Measurements from ENCODE around the gene TBCCD1.

Gene TBCCD1

GRCh38 chr3:186517218-186517617, 49.9 kb downstream of the TBCCD1 start:
- TF ChIP-seq FOXP2 (optimal IDR thresholded peaks at IDR 0.05; ENCODE audit: borderline replicate concordance, extremely low read depth, extremely low read length, insufficient read depth) (no peak), SIN3A (IDR thresholded peaks at IDR 0.05; ENCODE audit: borderline replicate concordance, insufficient read depth, low read length) (no peak), POLR2AphosphoS5 (IDR thresholded peaks at IDR 0.05; ENCODE audit: low read depth, low read length) (no peak), TAF1 (IDR thresholded peaks at IDR 0.05; ENCODE audit: borderline replicate concordance, insufficient read depth, low read length) (no peak), REST (IDR thresholded peaks at IDR 0.05; ENCODE audit: insufficient read depth in 1 of 2, low read depth in 2 of 2, low read length in 2 of 2) (no peak)

GRCh38 chr3:186516646-186517045, 50.5 kb downstream of the TBCCD1 start:
- TF ChIP-seq REST (IDR thresholded peaks at IDR 0.05; ENCODE audit: insufficient read depth in 1 of 2, low read depth in 2 of 2, low read length in 2 of 2) (no peak), POLR2AphosphoS5 (IDR thresholded peaks at IDR 0.05; ENCODE audit: low read depth, low read length) (no peak), TAF1 (IDR thresholded peaks at IDR 0.05; ENCODE audit: borderline replicate concordance, insufficient read depth, low read length) (no peak), SIN3A (IDR thresholded peaks at IDR 0.05; ENCODE audit: borderline replicate concordance, insufficient read depth, low read length) (no peak), FOXP2 (optimal IDR thresholded peaks at IDR 0.05; ENCODE audit: borderline replicate concordance, extremely low read depth, extremely low read length, insufficient read depth) (no peak)

GRCh38 chr3:186515125-186515524, 52.0 kb downstream of the TBCCD1 start:
- TF ChIP-seq FOXP2 (optimal IDR thresholded peaks at IDR 0.05; ENCODE audit: borderline replicate concordance, extremely low read depth, extremely low read length, insufficient read depth): no peak
- no peak for TF ChIP-seq TAF1 (IDR thresholded peaks at IDR 0.05; ENCODE audit: borderline replicate concordance, insufficient read depth, low read length)
- TF ChIP-seq REST (IDR thresholded peaks at IDR 0.05; ENCODE audit: insufficient read depth in 1 of 2, low read depth in 2 of 2, low read length in 2 of 2): no peak
- TF ChIP-seq POLR2AphosphoS5 (IDR thresholded peaks at IDR 0.05; ENCODE audit: low read depth, low read length): no peak
- no peak for TF ChIP-seq SIN3A (IDR thresholded peaks at IDR 0.05; ENCODE audit: borderline replicate concordance, insufficient read depth, low read length)

GRCh38 chr3:186514296-186515002, 52.7 kb downstream of the TBCCD1 start:
- TF ChIP-seq REST (IDR thresholded peaks at IDR 0.05; ENCODE audit: insufficient read depth in 1 of 2, low read depth in 2 of 2, low read length in 2 of 2) (no peak), TAF1 (IDR thresholded peaks at IDR 0.05; ENCODE audit: borderline replicate concordance, insufficient read depth, low read length) (no peak), FOXP2 (optimal IDR thresholded peaks at IDR 0.05; ENCODE audit: borderline replicate concordance, extremely low read depth, extremely low read length, insufficient read depth) (no peak), POLR2AphosphoS5 (IDR thresholded peaks at IDR 0.05; ENCODE audit: low read depth, low read length) (no peak), SIN3A (IDR thresholded peaks at IDR 0.05; ENCODE audit: borderline replicate concordance, insufficient read depth, low read length) (no peak)
